HPDE6-E6E7 (cell line): Measurements from ENCODE around the gene ZNF219.
A peak's percentile ranks its signal among the peaks of the same experiment; 100 is the strongest.

ENCODE experiments used
- DNase-seq: peaks from one replicate; pipeline ENCODE4 v3.0.0; 2011; ENCODE audit warnings: missing footprints; ENCODE audit errors: extremely low spot score

ZNF219 gene

DNA sequence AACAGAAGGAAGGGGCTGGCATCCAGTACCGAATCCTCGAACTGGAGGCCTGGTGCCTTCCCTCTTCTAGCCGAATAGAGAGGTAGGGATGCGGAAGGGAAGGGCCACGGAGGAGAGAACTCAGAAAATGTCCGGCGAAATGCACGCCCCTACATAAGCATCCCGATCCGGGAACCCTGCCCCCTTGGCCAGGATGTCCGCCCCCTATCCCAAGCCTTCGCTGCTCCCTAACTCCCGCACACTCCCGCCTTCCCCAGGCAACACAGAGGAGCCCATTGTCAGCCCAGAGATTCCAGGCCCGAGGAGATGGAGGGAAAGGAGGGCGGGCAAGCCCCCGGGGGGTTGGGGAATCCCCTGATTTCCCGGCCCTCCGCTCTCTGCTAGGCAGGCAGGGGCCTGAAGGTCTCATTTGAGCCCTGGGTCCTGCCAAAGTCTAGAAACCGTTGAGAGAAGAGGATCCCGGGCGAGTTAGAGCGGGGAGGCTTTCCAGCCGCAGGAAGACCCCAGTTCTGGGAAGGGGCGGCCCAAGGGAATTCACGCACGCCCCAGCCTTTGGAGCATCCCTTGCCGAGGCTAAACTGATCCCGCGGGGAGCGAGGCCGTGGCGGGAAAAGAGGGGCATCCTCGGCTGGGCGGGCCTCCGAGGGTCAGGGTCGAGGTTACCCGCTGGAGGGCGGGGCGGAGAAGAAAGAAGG, 28.9 kb downstream of the ZNF219 start:
- DNase-seq: no peak

- DNase-seq: peak; percentile 72
These were observed 29.7 kb downstream of the ZNF219 start for GRCh38 chr14:21068521-21069387.

GRCh38 chr14:21066882-21067502, 31.5 kb downstream of the ZNF219 start:
- no peak for DNase-seq

GRCh38 chr14:21063479-21063878, 35.0 kb downstream of the ZNF219 start:
- no peak for DNase-seq

GRCh38 chr14:21061347-21061668, 37.1 kb downstream of the ZNF219 start:
- no peak for DNase-seq

DNA sequence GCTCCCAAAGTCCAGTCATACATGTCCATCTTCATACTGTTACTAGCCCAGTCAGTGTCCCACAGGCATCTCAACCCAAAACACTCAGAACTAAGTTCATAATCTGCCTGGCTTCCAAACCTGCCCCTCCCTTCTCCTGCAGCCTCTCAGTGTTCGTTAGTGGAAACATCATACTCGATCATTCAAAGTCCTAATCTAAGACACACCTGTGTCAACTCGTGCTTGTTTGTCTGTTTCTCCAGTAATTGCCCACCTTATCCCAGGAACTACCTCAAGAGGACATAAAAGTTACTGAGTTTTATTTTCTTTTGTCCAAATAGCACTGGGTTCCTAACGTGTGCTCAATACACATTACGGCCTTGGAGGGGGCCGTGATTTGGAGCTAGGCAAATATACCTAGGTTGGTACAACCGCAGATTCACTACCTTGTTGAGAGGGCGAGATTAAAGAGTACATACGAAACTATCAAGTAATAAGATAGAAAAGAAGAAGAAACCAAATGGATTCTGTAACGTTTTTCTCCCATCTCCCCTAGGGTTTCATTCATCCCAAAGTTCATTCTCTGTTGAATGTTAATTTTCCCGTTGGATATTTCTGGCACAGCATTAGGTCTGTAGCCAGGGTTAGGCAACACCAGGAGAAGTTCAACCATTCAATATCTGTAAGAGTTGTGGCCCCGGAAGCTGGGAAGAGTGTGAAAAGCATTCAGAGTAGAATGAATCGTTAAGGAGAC, 37.7 kb downstream of the ZNF219 start:
- DNase-seq: no peak

DNA sequence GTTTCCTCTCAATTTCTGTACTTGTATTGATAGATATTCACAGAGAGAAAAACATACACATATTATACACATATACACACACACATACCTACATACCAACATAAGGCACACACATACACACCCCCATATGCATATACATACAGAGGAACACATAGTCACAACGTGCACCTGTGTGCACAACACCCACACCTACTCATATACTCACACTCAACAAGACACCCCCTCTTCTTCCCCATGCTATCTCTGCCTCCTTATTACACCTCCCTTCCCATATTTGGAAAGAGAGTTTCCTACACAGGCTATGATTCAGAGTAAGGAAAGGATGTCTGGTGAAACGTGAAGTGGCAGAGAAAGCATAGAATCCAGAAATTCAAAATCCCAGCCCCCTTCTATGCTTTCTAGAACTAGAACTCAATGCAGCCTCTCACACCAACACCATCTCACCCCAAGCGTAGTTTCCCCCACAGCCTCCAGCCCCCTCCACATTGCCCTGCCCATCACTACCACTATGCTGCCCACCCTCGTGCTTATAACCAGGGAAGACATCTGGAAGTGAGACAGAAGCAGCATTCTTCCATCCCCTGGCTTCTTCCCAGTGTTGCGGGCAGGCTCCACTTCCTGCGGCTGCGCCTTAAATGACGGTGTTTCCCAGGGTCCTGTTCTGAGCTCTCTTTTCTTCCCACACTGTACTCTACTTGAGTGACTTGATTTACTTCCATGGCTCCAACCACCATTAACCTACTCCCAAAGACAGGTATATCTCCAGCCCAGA, 38.4 kb downstream of the ZNF219 start:
- DNase-seq: no peak

- no peak for DNase-seq
These were observed 39.6 kb downstream of the ZNF219 start for GRCh38 chr14:21058903-21059302.

- no peak for DNase-seq
These were observed 40.4 kb downstream of the ZNF219 start, which contains the start of gene RNASE8 for GRCh38 chr14:21057803-21058675. RNASE8 (plus strand) TSS chr14:21057822; CDS start chr14:21057893, 71 bp downstream.

GRCh38 chr14:21056520-21057163, 41.8 kb downstream of the ZNF219 start:
- DNase-seq: no peak

DNA sequence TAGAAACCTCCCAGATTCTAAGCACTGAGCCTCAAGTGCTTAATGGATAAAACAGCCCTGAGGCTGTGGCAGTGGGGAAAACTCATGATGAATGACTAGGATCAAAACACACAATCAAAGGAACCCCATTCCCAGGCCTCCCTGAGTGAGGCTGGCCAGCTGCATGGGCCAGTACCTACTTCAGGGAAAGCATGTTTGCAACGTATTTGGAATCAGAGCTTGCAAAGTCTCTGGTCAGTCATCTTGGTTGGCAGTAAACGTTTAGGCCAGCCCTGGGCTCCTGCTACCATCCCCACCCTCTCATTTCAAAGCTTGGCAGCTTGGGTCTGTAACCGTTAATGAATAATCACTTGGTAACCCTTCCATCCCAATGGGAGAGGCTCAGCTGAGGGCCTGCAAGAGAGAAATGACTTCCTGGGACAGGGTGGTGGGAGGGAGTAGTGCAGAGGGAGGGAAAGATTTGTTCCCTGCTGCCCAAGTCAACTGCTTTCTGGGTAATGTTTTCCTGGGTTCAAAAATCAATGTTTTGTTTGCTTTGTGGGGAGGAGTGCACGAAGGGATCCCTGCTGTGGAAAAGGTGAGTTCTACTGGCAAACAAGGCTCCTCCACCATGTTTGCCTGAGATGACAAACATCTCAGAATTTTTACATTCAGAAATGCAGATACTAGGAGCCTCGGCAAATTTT, 42.9 kb downstream of the ZNF219 start:
- DNase-seq: no peak

GRCh38 chr14:21054768-21055145, 43.7 kb downstream of the ZNF219 start:
- no peak for DNase-seq

DNA sequence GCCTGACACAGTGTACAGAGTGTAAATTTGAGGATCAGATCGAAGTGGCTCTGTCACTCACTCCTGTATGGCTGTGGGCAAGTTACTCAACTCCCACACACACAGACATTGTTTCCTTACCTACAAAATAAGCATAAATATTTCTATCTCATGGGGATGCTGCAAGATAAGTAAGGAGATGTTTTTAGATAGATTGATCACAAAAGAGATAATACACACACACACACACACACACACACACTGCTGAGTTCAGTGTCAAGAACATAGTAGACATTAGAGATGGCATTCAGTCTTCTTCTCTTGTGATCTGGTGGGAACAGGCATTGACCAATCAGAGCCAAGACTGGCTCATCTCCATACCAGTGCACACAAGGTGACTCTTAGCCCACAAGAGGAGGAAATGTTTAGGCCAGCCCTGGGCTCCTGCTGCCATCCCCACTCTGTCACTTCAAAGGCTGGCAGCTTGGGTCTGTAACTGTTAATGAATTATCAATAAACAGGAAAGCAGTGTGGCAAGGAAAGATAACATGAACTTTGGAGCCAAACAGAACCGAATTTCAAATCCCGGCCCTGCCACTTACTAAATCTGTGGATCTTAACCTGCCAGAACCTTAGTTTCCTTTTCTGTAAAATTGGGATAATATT, 44.2 kb downstream of the ZNF219 start:
- DNase-seq: no peak

- DNase-seq: no peak
These were observed 45.0 kb downstream of the ZNF219 start for GRCh38 chr14:21053184-21054122.

DNA sequence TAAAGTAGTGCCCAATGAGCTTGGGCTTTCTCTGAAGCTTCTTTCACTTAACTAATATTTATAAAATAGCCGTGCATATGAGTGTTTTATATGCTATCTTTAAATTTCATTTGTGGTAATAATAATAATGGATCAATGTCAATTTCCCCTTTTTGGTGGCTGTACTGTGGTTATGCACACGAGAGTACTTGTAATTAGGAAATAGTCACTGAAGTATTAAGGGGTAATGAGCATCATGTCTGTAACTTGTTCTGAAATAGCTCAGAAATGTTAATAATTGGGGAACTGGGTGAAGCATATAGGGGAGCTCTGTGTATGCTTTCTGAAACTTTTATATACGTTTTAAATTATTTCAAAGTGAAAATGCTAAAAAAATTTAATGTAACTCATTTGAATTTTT, 47.9 kb downstream of the ZNF219 start:
- no peak for DNase-seq

- no peak for DNase-seq
These were observed 49.2 kb downstream of the ZNF219 start for GRCh38 chr14:21049271-21049673.

DNA sequence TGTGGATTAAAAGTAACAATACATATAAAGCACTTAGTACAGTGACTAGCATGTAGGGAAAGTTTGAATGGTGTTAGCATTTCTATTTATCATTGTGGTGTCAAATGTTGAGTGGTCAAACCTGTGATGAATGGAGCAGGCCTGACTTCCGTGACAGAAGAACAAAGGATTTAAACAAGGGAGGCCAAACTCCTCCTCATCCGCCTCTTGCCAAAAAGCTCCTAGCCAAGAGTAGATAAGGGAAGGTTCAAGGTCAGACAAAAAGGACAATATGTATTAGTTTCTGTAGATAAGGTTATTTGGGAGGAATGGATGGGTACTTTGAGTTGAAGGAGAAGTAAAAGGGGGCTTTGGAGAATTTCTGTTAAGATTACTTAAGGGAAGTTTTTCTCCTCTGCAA, 49.8 kb downstream of the ZNF219 start:
- no peak for DNase-seq

- no peak for DNase-seq
These were observed 51.1 kb downstream of the ZNF219 start for GRCh38 chr14:21047378-21047781.
